Stimulated activated CD4-positive, alpha-beta T cell treated with anti-CD3 and anti-CD28 coated beads, Interleukin-1b, Interleukin-23, amount 100 ng/mL, for 24 hours (primary cell): ENCODE results near the gene SLC13A2.

ENCODE experiments used
- DNase-seq, 4 experiments: peaks; one replicate each; pipeline ENCODE4 v3.0.0-alpha.2; 2020; ENCODE audit warnings: low read depth in 4 of 4, low spot score in 1 of 4

Gene SLC13A2

GRCh38 chr17:28532050-28532960 is 58.9 kb downstream of the SLC13A2 start:
- DNase-seq = no peak

GRCh38 chr17:28533091-28533807 is 59.8 kb downstream of the SLC13A2 start:
- no peak for DNase-seq

GRCh38 chr17:28534740-28535375 is 61.4 kb downstream of the SLC13A2 start:
- DNase-seq = no peak

GRCh38 chr17:28536532-28537218 is 63.2 kb downstream of the SLC13A2 start:
- no peak for DNase-seq

- no peak for DNase-seq
Measured at GRCh38 chr17:28537219-28537610, 63.8 kb downstream of the SLC13A2 start.

- DNase-seq = no peak
Measured at GRCh38 chr17:28538296-28538895, 65.0 kb downstream of the SLC13A2 start.

DNA sequence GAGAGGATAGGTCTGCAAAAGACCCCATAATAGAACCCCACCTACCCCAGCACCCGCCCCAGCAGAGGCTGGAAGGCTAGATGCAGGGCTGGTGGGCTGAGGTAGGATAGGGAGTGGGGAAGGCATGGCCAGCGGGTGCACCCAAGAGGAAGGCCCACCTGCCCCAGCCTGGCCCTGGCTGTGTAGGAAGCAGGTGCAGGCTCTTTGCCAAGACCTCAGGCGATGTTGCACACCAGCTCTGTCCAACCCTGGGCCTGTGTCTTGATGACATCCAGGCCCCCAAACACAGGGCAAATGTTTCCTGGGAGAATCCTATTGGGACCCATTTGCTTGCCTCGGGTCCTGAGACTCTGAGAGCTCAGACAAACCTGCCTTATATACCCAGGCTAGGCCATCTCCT is 66.8 kb downstream of the SLC13A2 start:
- DNase-seq = no peak

GRCh38 chr17:28541439-28541838 is 68.0 kb downstream of the SLC13A2 start:
- no peak for DNase-seq

GRCh38 chr17:28544402-28545140 is 71.1 kb downstream of the SLC13A2 start:
- DNase-seq = no peak

DNA sequence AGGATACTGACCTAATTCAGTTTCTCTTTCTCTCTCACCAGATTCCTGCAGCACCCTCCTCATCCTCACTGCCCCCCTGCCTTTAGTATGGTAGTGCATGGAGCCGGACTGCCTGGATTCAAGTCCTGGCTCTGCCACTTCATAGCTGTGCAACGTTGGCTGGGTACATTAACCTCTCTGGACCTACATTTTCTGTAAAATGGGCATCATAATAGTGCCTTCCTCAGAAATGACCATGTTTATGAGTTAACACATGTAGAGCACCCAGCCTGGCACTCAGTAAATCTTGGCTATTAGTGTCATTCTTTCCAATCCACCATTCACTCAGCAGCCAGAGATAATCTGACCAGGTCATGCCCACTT is 71.7 kb downstream of the SLC13A2 start:
- no peak for DNase-seq

- DNase-seq = no peak
Measured at GRCh38 chr17:28545787-28546415, 72.5 kb downstream of the SLC13A2 start.

DNA sequence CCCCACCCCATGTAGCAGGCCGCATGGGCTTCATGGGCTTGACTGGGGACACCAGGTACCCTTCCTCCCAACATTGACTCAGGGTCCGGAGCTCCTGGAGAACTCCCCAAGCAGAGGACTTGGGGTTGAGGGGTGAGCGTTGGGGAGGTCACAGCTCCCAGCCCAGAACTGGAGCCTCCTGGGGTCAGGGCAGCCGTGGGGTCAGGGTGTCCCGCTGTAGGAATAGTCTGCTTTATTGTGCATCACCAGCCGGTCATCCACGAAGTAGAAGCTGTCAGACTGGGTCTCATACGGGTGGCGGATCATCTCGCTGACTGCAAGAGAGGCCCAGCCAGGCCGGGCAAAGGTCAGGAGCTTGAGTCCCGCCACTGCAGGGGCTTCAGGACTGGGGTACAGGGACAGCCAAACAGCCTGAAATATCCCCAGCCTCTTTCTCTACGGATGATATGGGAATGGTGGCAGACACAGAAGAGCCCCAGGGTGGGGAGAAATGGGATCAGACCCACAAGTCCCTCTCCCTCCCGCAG is 73.7 kb downstream of the SLC13A2 start:
- no peak for DNase-seq
